Measurements from ENCODE around the gene ADAMTS12.

GRCh38 chr5:33936381-33937016, 44.7 kb upstream of the ADAMTS12 start, which contains the start of gene RXFP3:
- TF ChIP-seq CTCF (conservative IDR thresholded peaks at IDR 0.05; ENCODE audit: low read depth in 2 of 2), result no peak
- TF ChIP-seq, protein P1, sequence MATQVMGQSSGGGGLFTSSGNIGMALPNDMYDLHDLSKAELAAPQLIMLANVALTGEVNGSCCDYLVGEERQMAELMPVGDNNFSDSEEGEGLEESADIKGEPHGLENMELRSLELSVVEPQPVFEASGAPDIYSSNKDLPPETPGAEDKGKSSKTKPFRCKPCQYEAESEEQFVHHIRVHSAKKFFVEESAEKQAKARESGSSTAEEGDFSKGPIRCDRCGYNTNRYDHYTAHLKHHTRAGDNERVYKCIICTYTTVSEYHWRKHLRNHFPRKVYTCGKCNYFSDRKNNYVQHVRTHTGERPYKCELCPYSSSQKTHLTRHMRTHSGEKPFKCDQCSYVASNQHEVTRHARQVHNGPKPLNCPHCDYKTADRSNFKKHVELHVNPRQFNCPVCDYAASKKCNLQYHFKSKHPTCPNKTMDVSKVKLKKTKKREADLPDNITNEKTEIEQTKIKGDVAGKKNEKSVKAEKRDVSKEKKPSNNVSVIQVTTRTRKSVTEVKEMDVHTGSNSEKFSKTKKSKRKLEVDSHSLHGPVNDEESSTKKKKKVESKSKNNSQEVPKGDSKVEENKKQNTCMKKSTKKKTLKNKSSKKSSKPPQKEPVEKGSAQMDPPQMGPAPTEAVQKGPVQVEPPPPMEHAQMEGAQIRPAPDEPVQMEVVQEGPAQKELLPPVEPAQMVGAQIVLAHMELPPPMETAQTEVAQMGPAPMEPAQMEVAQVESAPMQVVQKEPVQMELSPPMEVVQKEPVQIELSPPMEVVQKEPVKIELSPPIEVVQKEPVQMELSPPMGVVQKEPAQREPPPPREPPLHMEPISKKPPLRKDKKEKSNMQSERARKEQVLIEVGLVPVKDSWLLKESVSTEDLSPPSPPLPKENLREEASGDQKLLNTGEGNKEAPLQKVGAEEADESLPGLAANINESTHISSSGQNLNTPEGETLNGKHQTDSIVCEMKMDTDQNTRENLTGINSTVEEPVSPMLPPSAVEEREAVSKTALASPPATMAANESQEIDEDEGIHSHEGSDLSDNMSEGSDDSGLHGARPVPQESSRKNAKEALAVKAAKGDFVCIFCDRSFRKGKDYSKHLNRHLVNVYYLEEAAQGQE (IDR thresholded peaks at IDR 0.05; ENCODE audit: unreplicated experiment), result no peak
- TF ChIP-seq EZH2 (IDR thresholded peaks at IDR 0.05; ENCODE audit: low read depth, unreplicated experiment), result no peak
- TF ChIP-seq POLR2AphosphoS5 (IDR thresholded peaks at IDR 0.05; ENCODE audit: low read depth), result no peak

Data from GM23338 (cell line).